WI38 (cell line): Measurements from ENCODE around the gene C6.

Experiments
- H3K4me3 ChIP-seq: 2 replicates; pipeline ENCODE4 v1.5.1; 2011; ENCODE audit warnings: low read depth, mild to moderate bottlenecking, control low read depth, low read length
- CTCF ChIP-seq: IDR thresholded peaks from 2 replicates; pipeline ENCODE4 v1.5.1; 2012; ENCODE audit warnings: low read depth, mild to moderate bottlenecking, control low read depth, low read length

C6 gene

GRCh38 chr5:41213340-41213739 lies at the start of gene C6:
Gene C6 (minus strand): TSS chr5:41213532. CDS start chr5:41203230, 10,302 bp downstream.
- TF ChIP-seq CTCF = no peak
- H3K4me3 ChIP-seq = no peak within 1 kb of the TSS

GRCh38 chr5:41256400-41256799 lies 43.1 kb upstream of the C6 start:
- no peak for TF ChIP-seq CTCF

GRCh38 chr5:41253109-41253508 lies 39.8 kb upstream of the C6 start:
- TF ChIP-seq CTCF = no peak
- no peak overlapping the region for H3K4me3 ChIP-seq

More at GRCh38 chr5:41256400-41256799, 43.1 kb upstream of the C6 start:
- H3K4me3 ChIP-seq = no peak overlapping the region

DNA sequence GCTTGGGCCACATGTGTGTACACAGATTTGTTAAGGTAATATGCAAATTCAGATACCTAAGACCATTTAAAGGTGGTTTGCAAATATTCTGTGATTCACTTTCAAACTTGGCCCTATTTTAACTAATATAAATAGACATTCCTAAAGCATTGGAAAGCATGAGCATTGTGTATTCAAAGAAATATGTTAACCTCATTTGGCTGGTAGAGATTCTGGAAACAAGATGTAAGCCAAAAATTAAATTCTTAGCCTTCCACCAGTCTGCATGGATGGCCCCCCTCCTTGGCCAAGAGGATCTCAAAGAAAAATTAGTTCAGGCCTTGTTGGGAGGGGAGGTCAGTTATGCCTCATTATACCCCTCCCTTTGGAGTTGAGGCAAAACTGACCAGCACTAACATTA lies 38.7 kb upstream of the C6 start:
- no peak overlapping the region for H3K4me3 ChIP-seq
- no peak for TF ChIP-seq CTCF

DNA sequence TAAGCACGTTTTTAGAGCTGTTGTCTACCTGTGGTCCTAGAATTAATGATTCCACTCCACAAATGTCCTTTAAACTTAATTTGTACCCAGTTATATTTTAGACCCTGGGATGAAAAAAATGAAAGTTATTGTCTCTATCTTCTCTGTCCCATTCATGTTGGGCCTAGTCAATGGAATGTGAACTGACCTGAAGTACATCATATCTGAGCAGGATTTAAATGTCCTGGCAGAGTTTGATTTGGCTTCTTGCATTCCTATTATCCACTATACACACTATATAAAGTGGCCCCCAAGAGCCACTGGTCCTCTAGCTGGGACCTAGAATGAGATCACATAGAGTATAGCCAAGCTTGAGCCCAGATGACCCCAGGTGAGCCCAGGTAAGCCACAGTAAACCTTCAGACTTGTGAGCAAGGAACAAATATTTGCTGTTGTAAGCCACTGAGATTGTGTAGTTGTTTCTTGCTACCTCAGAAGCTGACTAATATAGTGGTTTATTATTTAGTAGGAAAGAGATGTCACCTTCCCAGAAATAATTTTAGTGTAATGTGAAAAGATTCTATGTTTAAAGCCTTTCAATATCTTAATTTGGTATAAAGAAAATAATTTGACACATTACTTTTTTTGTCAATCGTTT lies 37.1 kb upstream of the C6 start:
- TF ChIP-seq CTCF = no peak
- no peak overlapping the region for H3K4me3 ChIP-seq

DNA sequence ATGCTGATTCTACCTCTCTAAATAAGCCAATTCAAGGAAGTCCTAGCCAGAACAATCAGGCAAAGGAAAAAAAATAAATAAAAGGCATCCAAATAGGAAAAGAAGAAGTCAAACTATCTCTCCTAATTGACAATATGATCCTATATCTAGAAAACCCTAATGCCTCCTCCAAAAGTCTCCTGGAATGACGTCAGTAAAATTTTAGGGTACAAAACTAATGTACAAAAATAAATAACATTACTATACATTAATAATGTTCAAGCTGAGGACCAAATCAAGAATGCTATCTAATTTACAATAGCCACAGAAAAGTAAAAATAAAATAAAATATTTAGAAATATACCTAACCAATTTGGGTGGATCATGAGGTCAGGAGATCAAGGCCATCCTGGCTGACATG lies 33.8 kb upstream of the C6 start:
- TF ChIP-seq CTCF = no peak
- H3K4me3 ChIP-seq = no peak overlapping the region

GRCh38 chr5:41246376-41246775 lies 33.0 kb upstream of the C6 start:
- no peak for TF ChIP-seq CTCF

More at GRCh38 chr5:41246376-41246775, 33.0 kb upstream of the C6 start:
- H3K4me3 ChIP-seq = no peak overlapping the region
